ENCODE measurements around the gene USP36.

The USP36 gene

DNA sequence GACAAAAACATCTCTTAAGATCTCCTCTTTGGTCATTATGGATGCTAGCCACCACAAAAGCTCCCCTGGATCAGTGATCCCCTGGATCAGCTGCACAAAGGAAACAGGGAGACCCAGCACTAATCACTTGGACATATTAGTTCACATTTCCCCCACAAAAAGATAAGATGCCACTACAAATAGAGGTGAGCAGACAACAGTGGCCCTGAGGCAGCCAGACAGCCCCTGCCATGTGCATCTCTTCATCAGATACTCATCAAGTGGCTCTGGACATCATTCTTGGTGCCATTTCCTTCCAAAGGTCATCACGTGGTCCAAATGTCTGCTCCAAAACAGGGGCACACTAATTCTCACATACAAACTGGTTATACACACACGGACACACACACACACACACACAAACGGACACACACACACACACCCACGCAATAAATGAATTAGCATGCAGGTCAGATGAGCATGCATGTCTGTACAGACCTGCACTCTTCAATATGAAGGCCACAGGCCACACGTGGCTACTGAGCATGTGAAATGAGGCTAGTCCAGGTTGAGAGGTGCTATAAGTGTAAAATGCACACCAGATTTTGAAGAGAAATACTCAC, 4.1 kb downstream of the USP36 start:
- DNase-seq: no peak

DNA sequence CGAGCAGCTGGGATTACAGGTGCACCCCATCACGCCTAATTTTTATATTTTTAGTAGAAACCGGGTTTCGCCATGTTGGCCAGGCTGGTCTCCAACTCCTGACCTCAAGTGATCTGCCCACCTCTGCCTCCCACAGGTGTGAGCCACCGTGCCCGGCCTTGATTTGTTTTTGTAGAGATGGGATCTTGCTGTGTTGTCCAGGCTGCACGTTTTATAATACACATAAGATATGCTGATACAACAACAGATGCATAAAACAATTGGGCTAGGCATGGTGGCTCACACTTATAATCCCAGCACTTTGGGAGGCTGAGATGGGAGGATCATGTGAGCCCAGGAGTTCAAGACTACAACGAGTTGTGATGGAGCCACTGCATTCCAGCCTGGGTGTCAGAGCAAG, 6.0 kb downstream of the USP36 start:
- DNase-seq: no peak

DNA sequence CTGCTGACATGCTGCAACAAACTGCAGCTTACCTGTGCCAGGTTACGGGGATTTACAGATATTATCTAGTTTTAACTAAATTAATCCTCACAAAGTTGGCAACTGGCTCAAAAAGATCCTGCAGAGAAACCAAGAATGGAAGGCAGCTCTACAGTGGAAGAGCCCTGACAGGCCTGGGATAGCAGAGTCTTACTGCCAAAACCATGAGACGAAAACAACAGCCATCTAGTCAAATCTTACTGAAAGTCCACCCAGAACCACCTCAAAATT, 8.1 kb downstream of the USP36 start:
- DNase-seq: no peak

DNA sequence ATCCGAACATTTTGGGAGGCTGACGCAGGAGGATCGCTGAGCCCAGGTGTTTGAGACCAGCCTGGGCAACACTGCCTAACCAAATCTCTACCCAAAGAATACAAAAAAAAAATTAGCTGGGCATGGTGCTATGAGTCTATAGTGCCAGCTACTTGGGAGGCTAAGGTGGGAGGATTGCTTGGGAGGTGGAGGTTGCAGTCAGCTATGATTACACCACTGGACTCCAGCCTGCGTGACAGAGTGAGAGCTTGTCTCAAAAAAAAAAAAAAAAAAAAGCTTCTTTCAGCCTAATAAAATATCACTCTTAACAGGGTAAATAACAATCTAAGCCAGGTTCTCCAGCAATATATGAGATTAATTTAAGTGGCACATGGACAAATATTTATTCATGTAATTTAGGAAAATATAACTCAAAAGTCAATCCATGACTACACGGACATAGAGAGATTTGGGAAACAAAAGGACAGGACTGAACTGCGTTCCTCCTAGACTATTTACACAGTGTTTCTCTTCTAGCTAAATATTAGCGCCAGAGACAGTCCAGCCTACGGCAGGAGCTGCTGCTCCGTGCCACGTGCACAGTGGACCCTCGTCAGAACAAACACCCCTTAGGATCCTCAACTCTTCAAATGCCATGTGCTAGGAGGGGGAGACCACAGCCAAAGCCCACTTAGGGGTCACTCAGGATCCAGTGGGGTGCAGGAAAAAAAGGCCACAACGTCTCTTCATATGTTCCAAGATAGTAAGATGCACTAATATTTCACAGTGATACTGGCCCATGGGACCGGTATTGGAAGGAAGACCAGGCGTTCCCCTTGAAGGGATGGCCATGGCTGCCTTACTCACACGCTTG, 8.7 kb downstream of the USP36 start:
- no peak for DNase-seq

DNA sequence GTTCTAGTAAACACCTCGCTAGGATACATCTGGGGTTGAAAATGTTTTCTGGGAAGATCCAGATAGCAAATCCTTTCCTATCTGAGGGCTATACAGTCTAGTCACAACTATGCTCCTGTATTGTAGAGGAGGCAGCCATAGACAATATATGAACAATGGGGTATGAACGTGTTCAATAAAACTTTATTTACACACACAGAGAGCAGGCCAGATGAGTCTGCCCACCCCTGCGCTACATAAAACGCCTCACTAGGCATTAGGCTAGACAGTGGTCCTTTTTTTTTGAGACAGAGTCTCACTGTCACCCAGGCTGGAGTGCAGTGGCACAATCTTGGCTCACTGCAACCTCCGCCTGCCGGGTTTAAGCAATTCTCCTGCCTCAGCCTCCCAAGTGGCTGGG, 11.1 kb downstream of the USP36 start:
- DNase-seq: no peak

DNA sequence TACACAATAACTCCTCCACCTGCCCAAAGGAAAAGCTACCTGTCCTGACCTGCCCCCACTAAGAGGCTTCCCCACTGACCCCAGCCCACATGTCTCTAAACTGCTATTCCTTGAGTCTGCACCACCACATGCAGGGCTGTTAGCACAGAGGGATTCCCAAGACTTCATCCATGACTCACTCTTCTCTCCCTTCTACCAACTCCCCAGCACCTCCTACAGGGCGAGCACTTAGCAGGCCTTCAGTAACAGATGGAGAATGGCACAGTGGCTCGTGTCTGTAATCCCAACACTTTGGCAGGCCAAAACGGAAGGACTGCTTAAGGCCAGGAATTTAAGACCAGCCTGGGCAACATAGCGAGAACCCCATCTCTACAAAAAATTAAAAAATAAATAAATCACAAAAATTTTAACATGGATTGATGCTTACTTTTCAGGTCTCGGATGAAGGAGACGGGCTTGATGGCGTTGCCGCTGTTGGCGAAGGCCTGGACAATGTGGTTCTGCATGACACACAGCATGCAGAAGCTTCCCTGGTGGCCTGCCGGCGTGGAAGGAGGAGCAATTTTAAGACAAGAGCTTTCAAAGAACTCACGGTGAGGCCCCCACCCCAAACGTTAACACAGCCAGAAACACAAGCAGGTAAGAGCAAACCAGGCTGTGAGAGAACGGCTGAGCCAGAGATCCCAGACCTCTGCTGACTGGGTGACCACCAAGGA, 12.0 kb downstream of the USP36 start:
- no peak for DNase-seq

DNA sequence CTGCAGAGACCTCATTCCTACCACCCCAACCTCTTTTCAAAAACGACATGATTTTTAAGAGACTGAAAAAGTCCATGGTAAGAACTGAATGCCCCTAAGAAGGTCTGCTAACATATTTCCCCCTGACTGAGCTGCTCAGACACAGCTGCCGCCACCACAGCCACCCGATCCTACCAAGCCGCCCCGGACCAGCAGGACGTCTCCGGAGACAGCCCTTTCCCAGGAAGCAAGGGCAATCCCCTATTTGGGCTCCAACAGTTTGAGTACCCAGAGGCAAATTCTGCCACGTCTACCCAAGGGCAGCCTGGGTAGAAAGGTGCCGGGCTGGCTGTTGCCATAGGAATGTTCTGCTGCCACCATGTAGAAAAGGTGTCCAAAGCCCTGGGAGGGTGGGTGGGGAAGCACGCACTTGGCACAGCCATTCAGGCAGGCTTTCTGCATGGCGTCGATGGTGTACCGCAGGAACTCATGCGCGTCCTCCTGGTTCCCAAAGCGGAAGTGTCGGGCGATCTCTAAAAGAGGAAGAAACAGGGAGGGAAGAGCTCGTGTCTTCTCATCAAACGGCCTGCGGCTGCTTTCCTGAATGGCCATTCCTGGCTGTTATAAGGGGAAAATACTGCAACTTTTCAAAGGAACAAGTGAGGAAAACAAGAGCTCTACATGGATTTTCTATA, 13.6 kb downstream of the USP36 start:
- no peak for DNase-seq

DNA sequence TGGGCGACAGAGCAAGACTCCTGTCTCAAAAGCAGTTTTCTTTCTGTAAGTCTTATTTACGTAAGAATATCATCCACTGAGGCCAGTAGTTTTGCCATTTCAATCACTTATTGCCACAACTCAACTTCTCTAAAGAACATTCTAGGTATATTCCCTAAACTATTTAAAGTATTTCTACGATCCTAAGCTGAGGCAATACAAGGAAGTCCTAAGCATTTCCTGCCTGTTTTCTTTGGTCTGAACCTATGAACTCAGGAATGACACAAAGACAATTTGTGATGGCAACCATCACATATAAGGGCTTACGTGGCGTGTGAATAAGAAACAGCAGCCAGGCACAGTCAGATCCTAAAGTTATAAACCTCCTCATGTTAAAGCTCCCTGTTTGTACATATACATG, 14.2 kb downstream of the USP36 start:
- DNase-seq: no peak

DNA sequence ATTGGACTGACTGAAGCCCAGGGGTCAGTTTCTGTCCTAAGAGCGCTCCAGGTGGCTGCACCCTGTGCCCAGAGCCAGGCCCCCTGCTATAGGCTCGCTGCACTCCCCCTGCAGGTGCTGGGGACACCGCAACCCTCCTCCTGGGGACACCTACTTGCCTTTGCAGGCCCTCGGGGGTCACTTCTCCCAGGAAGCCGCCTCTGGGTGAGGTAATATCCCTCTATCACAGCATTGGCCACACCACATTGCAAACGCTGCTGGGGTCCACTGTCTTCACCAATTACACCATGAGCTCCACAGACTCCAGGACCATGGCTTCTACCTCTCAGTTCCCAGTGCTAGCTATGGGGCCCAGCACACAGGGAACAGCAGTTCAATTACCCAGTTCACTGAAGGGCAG, 14.9 kb downstream of the USP36 start:
- DNase-seq: no peak

DNA sequence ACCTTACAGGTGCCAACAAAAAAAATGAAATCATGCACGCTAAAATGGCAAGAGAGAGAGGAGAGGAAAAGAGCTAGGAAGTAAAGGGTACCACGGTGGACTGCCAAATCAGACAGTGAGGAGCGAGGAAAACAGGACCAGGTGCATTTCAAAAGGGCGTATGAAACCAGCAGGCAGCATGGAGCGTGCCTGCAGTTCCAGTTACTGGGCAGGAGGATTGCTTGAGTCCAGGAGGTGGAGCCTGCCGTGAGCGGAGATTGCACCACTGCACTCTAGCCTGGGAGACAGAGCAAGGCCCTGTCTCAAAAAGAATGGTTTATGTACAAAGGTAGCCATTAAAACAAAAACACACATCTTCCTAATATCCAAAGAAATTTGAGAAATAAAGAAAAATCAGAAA, 16.4 kb downstream of the USP36 start:
- DNase-seq: no peak

DNA sequence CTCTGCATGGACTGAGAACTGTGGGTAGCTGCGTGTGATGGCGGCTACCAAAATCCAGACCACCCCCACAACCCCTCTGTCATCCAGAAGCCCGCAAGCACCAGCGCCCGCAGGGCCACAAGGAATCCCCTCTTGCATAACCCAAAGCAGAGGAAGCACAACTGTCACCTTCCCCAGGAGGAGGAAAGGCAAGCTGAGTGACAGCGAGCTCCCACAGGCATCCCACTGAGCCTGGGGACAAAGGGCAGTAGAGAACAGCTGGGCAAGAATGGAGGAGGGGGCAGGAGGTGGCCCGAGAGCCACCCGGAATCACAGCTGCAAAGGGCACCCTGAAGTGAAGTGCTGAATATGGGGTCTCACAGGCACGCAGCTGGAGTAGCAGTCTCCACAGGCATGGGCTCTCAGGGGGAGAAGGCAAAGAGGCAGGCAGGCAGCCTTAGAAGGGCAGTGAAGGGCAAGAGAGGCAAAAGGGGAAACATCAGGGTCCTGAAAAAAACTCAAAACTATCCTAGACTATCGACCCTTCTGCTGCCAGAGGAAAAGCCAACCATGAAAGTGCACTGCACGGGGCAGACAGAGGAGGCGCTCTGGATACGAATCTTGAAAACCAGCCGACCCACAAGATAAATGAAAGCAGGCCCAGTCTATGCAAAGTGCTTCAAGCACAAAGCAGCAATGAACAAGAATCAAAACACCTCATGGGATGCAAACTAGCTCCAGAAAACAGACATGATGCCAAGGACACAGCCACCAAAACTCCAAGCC, 17.1 kb downstream of the USP36 start:
- no peak for DNase-seq

DNA sequence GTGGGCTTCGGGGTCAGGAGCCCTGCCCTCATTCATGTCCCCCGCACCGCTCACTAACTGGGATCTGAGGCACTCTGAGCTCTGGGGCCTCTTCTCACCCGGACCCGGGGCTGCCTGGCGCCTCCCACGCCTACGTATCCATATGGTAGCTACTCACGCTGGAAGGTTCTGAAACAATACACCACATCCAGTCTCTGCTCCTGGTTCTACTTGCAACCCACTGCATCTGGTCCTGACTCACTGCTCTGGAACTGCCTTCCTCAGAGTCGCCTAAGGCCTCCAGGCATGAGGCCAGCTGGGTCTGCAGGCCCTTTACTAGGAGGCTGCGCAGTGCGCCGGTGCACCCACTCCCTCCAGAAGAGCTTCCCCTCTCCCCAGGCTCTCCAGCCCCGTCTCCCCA, 18.1 kb downstream of the USP36 start:
- no peak for DNase-seq

DNA sequence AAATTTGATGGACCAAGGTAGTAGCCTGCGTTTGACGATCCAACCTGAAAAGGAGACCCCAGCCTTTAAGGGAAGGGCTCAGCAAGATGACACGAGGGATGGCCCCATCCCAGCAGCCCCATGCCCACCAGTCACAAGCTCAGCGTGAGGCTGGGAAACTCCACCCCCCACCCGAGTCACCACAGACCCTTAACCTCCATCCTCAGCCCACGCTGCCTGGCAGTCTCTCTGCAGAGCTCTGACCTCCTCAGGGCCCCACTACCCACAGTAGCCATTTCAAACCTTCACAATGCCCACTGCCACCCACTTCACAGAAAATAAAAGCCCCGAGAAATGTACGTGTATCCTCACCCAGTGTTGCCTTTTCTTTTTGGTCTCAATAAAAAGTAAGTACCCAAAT, 18.7 kb downstream of the USP36 start:
- DNase-seq: no peak

DNA sequence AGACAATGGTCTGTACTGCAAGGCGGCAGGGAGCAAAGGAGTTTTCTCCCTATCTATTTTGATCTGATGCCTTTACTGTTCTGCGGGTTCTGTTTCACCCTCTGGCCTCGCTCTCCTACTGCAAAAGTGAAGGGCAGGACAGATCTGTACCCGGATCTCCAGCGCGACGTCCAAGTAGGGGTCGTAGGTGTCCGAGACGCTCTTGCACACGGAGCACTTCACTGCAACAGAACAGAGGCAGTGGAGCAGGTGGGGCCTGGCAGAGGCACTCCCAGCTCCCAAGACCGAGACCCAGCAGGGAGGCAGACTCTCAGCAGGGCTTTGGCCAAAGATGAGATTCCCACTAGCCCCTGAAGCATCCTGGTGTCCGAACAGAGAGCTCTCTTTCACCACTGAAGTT, 19.8 kb downstream of the USP36 start:
- DNase-seq: no peak

DNA sequence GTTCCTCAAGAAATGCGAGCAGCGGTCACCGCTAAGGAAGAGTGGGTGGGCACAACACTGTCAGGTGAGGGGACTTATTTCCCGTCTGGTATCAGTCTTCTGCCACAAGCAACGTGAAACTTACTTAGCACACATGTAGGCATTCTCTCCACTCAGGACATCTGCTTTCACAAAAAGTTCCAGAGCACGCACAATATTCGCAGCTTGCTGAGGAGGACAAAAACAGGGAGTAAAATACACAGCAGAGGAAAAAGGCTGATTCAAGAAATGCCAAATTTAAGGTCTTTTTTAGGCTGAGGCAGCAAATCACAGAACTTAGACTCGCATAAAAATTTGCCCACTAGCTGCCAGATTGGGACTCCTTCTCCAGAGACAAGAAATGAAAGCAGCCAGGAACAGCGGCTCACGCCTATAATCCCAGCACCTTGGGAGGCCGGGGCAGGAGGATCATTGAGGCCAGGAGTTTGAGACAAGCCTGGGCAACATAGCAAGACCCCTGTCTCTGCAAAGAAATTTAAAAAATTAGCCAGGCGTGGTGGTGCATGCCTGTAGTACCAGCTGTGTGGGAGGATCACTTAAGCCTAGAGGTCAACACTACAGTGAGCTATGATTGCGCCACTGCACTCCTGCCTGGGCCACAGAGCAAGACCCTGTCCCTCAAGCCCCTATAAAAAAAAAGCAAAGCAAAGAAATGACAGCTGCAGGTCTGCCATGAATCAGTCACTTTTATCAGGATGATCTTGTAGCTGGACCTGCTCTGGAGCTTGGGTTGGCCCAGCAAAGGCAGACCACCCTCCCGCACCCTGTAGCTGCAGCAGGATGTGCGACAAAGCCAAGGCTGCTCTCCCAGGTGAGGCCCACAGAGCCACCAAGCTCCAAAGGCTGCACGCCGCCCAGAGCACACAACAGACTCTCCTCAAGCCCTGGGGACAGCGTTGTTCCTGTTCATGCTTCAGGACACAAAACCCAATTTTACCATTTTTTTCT, 20.5 kb downstream of the USP36 start:
- no peak for DNase-seq

DNA sequence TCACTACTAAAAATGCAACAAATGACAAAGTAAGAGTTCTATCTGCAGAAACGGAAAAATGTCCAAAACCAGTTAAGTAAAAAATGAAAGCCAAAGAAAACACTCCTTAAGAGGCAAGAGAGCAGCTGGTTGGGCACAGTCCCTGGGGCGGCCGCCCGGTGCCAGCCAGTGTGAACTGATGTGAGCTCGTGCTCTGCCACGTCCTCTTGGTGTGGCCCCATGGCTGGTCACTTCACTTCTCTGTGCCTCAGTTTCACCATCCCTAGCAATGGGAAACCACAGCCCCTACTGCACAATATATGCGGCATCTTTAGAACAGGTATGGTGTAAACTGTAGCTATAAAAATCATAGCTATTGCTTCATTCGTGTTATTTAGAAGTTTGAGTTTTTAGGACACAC, 21.2 kb downstream of the USP36 start:
- no peak for DNase-seq

DNA sequence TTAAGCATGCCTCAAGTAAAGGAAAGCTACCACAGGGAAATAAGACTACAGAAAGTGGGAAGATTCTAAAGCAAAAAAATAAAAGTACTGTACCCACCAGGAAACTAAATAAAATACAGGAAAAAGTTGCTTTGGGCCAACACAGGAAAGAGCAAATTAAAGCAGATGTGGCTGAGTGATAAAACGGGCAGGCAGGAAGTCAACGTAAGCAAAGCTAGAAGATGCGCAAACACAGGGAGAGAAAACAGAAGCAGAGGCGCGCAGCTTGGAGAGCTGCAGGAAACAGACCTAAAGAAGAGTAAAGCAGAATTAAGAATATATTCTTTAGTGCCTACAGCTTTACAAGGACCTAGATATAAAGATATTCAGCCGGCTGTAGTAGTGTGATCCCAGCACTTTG, 21.7 kb downstream of the USP36 start:
- DNase-seq: no peak

DNA sequence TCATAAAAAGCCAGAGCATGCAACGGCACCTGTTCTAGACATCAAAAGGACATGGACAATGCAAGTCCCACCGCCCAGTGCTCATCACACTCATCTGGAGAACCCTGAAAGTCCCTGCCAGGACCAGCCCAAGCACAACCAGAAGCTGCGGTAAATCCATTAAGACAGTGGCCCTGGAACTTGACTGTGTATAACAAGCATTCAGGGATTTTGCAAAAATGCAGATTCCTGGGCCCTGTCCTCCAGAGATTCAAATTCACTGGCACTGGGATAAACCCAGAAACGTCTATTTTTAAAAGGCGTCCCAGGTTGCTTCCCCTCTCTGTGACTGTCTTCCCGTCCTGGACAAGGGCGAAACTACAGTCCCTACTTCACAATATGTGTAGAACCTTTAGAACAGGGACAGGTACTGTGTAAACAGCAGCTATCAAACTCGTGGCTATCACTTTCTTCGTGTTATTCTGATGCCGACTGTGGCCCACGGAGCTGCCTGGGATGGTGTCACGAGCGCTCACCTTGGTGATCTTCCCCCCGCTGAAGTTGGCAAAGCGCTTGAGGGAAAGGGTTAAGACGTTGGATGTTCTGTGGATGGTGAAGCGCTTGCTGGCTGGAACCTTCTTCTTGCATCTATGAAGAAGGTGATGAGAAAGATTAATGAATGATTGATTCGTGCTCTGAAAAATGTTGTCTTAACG, 22.3 kb downstream of the USP36 start:
- no peak for DNase-seq

DNA sequence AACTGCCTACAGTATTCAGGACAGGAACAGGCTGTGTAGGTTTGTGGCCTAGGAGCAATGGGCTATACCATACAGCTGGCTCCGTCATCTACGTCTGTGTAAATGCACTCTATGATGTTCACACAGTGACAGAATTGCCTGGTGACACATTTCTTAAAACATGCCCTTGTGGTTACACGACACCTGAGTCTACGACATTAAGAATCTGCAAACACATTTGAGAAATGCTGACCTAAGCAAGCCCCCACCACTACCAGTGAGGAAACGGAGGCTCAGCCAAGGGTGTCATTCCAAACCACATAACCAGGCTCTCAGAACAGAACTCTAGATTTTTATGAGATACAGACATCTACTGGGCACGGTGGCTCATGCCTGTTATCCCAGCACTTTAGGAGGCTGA, 23.5 kb downstream of the USP36 start:
- DNase-seq: no peak

DNA sequence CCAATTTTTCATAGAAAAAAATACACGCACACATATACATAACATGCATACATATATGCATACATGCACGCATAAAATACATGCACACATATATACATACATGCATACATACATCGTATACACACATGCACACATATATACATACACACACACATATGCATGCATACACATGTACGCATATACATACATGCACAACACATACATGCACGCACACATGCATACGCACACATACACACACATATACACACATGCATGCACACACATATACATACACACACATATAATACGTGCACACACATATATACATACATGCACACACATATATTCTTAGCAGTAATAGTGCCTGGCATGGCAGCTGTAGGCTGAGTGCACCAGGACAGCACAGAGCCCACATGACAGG, 24.9 kb downstream of the USP36 start:
- no peak for DNase-seq

DNA sequence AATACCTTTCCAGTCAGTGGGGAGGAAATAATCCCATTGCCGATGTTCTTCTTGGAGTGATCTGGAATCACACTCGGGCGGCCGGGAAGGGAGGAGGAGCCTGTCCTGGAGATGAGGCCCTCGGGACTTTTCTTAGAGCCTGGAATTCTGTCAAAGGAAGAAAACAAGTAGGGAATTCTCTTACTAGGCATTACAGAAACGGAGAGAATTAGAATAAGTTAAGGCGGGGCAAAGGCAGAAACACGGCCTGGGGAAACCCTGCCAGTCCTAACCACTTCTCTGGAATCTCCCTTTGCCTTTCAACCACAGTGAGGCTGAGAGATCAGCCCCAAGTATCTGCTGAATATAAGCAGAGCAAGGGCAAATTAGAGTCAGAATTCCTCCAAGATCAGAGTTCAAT, 27.8 kb downstream of the USP36 start:
- no peak for DNase-seq
